Endometrial microvascular endothelial cells (primary cell): Measurements from ENCODE around the gene ERMARD. TPM values are rescaled to one million over a fixed set of nuclear protein-coding genes. Genes with fewer than 3 reads are reported as not detected.

Source experiments
- in situ Hi-C: cut with HindIII; loops from 2 replicates; pipeline ENCODE4 v1.10.0; 2017; ENCODE audit warnings: low sequenced_read_pairs, low pct_unique_long_range_greater_than_20kb; ENCODE audit errors: inconsistent ontology term
- total RNA-seq: library from RNA; depleted of rRNA; stranded (reverse); fragments of >200 nt; gene quantifications from one replicate; pipeline ENCODE4 v1.2.3, GENCODE V29; 2015; ENCODE audit errors: inconsistent ontology term

Gene ERMARD
- total RNA-seq, 1 donor from 2014 or later: 20.1 TPM

GRCh38 chr6:169779092-169779815, 27.8 kb downstream of the ERMARD start:
- in situ Hi-C loops: no loop called here

- in situ Hi-C loops: no loop called here
Measured at GRCh38 chr6:169779896-169780295, 28.5 kb downstream of the ERMARD start.

GRCh38 chr6:169780571-169781091, 29.2 kb downstream of the ERMARD start:
- in situ Hi-C loops: no loop called here

GRCh38 chr6:169782966-169783365, 31.5 kb downstream of the ERMARD start:
- in situ Hi-C loops: no loop called here

DNA sequence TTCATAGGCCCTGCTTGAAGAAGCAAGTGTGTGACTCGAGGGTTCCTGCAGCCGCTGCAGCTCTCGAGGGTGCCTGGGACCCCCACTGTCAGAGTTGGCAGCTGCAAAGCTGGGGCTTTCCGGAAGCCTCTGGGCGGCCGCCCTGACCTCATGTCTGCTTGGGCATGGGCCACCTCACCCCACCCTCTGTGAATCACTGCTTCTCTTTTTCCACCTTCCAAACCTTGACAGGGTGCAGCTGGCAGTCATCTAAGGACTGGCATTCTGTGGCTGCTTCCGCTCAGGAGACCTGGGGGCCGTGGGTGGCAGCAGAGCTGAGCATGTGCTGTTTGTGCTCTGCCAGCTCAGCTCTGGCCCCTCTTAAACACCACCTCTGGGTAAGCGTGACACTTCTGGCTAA, 32.0 kb downstream of the ERMARD start:
- in situ Hi-C loops: no loop called here

DNA sequence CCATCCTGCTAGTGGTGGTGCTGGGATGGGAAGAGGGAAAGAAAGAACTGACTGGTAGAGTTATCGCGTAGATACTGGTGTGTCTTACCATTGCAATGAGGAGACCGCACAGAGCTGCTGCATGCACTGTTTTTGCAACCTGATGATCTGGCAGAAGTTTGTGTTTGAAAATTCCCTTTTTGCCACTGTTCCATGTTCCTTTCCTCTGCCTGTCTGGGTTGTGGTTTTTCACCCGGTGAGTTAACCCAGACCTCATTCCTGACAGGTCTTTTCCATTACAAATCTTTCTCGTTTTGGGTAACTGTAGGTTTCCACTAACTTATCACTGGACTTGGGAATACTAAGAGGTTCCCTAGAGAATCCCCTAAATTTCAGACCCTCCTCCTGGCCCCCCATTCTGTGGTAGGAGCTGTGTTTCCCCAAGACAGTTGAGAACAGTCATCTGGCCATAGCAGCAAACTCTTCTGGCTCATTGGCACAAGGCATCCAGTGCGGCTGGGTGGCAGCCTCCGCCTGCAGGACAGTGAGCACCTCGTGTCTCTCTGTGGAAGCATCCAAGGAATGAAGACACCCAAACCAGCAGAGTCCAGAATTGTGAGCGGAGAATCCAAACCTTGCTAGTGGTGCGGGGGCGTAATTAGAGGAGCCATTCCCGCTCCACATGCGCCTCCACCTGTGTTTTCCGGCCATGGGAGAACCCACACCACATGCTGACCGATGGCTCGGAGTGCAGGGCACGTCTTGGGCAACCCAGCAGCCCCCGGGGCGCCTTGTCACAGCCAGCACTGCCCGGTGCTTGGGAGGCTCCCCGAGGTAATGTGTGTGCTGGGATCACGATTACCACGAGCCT, 32.8 kb downstream of the ERMARD start:
- in situ Hi-C loops: no loop called here

DNA sequence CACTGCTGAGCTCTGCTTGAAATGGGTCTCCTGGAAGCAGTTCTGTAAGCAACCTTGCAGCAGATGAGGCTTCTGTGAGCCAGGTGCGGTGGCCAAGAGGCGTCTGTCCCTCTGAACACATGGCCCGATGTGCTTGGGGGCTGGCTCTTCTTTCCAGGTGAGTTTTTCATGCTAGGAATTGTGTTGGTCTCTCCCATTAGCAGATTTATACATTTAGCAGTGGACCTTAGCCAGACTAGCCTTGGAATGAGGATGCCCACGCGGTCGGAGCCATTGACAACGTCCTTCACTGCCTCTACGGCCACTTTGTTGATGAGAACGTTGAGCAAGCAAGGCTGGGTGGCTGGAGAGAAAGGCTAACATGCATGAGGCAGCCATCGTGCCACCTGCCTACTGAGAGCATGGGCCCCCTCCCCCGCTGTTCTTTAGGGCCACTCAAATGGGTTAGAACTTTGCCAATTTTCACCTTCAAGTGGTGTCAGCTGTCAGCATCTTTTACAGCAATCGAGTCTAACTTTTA, 33.5 kb downstream of the ERMARD start:
- in situ Hi-C loops: no loop called here

GRCh38 chr6:169785566-169785965, 34.1 kb downstream of the ERMARD start:
- in situ Hi-C loops: no loop called here

DNA sequence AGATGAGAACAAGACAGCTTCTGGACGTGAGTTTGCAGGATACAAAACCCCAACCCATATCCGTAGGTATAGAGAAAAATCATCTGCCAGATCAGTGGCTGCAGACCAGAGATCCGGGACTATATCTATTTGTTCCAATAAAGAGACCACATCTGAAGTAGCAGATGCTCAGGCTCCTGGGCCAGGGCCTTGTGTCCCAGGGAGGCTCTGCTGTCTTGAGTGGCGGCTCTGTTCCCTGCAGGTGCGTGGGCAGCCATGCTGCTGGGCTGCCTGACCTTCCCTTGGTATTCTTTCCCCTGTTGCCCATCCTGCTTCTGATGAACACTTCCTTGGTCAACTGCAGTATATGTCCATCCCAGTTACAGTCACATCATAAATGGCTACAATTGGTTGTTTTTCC, 34.9 kb downstream of the ERMARD start:
- in situ Hi-C loops: no loop called here

GRCh38 chr6:169787797-169788196, 36.4 kb downstream of the ERMARD start:
- in situ Hi-C loops: no loop called here

DNA sequence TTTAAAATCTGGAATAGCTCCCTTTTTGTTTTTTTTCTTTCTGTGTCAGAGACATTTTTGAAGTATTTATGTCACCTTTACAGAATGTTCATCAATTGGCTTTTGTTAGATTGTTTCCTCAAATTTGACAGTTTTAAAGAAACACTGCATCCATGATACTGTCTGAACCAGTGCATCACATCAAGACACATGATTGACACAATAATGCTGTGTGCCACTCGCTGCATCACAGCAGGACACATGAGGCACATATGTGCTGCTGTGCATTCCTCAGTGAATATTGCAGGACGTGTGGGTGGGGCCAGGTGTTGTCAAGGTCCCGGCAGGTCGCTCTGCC, 37.4 kb downstream of the ERMARD start:
- in situ Hi-C loops: no loop called here

DNA sequence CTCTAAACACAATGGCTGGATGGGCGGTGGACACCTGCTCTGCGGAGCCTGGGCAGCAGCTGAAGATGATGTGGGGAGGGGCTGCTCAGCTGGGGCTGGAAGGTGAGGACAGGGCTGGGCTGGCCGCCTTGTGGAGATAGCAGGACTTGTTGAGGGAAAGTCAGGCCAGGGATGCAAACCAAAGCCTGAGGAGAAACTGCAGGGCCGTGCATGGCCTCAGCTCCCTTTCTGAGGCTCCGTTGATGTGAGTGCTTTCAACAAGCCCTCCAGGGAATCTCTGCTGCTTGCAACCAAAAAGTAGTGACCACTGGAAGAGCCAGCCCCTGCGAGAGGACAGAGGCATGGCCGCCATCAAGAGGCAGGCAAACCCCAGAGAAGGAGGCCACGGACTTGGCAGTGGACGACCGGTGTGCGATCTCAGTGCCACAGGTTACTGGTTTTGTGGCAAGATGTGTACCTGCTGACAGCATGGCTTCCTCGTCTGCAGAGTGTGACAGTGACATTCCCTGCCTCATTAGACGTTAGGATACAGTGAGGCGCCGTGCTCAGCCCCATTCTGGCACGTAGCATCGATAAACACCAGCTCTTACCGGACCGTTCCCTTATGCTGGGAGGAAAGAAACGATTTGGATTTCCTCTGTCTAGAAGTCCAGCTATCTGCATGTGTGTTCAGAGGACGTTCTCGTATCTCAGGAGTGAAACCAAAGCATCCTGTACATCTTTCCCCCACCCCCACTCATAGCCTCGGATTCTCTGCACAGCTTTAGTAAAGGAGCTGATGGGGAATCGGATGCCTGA, 37.9 kb downstream of the ERMARD start:
- in situ Hi-C loops: no loop called here

GRCh38 chr6:169789944-169790927, 38.8 kb downstream of the ERMARD start:
- in situ Hi-C loops: no loop called here

- in situ Hi-C loops: no loop called here
Measured at GRCh38 chr6:169791721-169792131, 40.3 kb downstream of the ERMARD start.

- in situ Hi-C loops: no loop called here
Measured at GRCh38 chr6:169792306-169793015, 41.0 kb downstream of the ERMARD start.

- in situ Hi-C loops: no loop called here
Measured at GRCh38 chr6:169793408-169793807, 42.0 kb downstream of the ERMARD start.

DNA sequence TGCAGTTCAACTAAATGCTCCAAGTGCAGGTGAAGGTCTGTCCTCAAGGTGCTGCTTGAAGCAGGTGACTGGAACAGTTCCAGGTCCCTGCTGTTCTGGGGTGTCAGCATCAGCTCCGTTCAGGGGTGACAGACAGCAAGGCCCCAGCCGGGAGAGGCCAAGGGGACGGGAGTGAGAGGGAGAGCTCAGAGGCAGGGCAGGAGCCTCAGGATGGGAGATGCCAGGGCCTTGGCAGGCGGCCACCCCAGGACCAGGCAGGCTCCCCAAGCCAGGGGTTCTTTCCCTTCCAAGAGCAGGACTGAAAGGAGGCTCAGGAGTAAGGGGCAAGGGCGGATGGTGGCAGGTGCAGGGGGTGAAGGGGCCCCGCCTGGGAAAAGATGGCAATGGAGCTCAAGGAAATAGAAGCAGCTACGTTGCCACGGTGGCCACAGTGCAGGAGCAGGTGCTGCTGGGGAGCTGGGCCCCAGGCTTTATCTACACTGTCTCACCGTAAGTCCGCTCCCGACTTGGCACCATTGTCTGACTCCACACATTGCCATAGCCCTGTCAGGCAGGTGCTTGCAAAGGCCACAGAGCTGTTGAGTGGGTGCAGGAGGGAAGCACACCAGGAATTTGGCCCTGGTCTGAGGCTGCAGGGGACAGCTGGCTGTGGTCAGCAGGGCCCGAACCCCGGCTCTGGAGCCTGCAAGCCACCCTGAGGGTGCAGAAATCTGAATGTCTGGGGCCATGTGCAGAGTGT, 43.1 kb downstream of the ERMARD start:
- in situ Hi-C loops: no loop called here
